HCT116 (cell line): ENCODE results near the gene TMEM178B.

ENCODE experiments used
- EZH2 ChIP-seq: fragments of 200-600 bp; sonication (generic); IDR thresholded peaks from 2 replicates; pipeline ENCODE4 v1.6.1; 2017; ENCODE audit warnings: antibody characterized with exemption, mixed run types
- EZH2phosphoT487 ChIP-seq: fragments of 200-600 bp; IDR thresholded peaks from 2 replicates; pipeline ENCODE4 v1.6.1; 2018; ENCODE audit warnings: antibody characterized with exemption, borderline replicate concordance
- FOSL1 ChIP-seq: IDR thresholded peaks from 2 replicates; pipeline ENCODE4 v1.6.1; 2012; ENCODE audit warnings: low read depth
- POLR2A ChIP-seq: IDR thresholded peaks from 2 replicates; pipeline ENCODE4 v1.7.0; 2011; ENCODE audit warnings: borderline replicate concordance; ENCODE audit not compliant: insufficient read depth, insufficient read length; ENCODE audit errors: extremely low read depth
- POLR2AphosphoS5 ChIP-seq: IDR thresholded peaks from 2 replicates; pipeline ENCODE4 v1.6.1; 2011; ENCODE audit warnings: mild to moderate bottlenecking, low read depth, low read length, moderate library complexity
- SIN3A ChIP-seq: IDR thresholded peaks from 2 replicates; pipeline ENCODE4 v1.6.1; 2012; ENCODE audit warnings: low read depth
- TF ChIP-seq, protein P1 (sequence below): IDR thresholded peaks from 2 replicates; pipeline ENCODE4 v1.6.1; 2012
- TF ChIP-seq, protein P2 (sequence below), 3 experiments: fragments of 200-600 bp in 1 of 3; sonication (generic) in 1 of 3; IDR thresholded peaks in 2 of 3; conservative IDR thresholded peaks in 1 of 3; 2 replicates each; pipeline ENCODE4 v1.5.1; 2012 to 2017; ENCODE audit warnings: low read depth in 2 of 3, low read length in 2 of 3, antibody characterized with exemption in 1 of 3, borderline replicate concordance in 1 of 3, control low read depth in 1 of 3, mild to moderate bottlenecking in 1 of 3, mixed read lengths in 1 of 3, mixed run types in 1 of 3, moderate library complexity in 1 of 3; ENCODE audit not compliant: insufficient read depth in 1 of 3
- TF ChIP-seq, protein P3 (sequence below): IDR thresholded peaks from 2 replicates; pipeline ENCODE4 v1.6.1; 2012; ENCODE audit warnings: low read depth
- TF ChIP-seq, protein P4 (sequence below): IDR thresholded peaks from 2 replicates; pipeline ENCODE4 v1.6.1; 2011; ENCODE audit warnings: mild to moderate bottlenecking, low read length, moderate library complexity; ENCODE audit not compliant: insufficient replicate concordance; ENCODE audit errors: extremely low read depth

DNA sequence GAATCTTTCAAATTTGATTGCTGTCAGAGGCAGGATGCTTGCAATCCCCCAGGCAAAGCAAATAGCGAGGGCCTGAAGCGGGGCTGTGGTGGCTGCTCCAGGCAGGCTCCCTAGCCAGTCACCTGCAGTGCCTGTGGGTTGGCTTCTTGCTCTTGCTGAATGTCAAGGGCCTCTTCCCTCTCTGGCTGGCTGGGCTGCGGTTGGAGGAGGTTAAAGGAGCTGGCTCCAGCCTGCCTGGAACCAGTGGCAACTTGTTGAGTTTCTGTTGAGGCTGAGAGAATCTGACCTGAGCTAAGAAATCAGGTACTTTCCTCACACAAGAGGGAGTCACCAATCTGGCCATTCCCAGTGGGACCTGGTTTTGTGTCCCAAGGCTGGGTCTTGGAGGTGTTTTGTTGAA, 134.7 kb downstream of the TMEM178B start:
- no peak for TF ChIP-seq POLR2A
- TF ChIP-seq, protein P1, sequence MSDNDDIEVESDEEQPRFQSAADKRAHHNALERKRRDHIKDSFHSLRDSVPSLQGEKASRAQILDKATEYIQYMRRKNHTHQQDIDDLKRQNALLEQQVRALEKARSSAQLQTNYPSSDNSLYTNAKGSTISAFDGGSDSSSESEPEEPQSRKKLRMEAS, result no peak
- TF ChIP-seq, protein P2, sequence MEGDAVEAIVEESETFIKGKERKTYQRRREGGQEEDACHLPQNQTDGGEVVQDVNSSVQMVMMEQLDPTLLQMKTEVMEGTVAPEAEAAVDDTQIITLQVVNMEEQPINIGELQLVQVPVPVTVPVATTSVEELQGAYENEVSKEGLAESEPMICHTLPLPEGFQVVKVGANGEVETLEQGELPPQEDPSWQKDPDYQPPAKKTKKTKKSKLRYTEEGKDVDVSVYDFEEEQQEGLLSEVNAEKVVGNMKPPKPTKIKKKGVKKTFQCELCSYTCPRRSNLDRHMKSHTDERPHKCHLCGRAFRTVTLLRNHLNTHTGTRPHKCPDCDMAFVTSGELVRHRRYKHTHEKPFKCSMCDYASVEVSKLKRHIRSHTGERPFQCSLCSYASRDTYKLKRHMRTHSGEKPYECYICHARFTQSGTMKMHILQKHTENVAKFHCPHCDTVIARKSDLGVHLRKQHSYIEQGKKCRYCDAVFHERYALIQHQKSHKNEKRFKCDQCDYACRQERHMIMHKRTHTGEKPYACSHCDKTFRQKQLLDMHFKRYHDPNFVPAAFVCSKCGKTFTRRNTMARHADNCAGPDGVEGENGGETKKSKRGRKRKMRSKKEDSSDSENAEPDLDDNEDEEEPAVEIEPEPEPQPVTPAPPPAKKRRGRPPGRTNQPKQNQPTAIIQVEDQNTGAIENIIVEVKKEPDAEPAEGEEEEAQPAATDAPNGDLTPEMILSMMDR (IDR thresholded peaks at IDR 0.05 in 2 of 3, conservative IDR thresholded peaks at IDR 0.05 in 1 of 3; ENCODE audit: borderline replicate concordance in 1 of 3, insufficient read depth in 1 of 3, low read depth in 2 of 3, low read length in 2 of 3), result no peak
- TF ChIP-seq EZH2, result no peak
- no peak for TF ChIP-seq EZH2phosphoT487
- TF ChIP-seq POLR2AphosphoS5, result no peak
- TF ChIP-seq, protein P3, sequence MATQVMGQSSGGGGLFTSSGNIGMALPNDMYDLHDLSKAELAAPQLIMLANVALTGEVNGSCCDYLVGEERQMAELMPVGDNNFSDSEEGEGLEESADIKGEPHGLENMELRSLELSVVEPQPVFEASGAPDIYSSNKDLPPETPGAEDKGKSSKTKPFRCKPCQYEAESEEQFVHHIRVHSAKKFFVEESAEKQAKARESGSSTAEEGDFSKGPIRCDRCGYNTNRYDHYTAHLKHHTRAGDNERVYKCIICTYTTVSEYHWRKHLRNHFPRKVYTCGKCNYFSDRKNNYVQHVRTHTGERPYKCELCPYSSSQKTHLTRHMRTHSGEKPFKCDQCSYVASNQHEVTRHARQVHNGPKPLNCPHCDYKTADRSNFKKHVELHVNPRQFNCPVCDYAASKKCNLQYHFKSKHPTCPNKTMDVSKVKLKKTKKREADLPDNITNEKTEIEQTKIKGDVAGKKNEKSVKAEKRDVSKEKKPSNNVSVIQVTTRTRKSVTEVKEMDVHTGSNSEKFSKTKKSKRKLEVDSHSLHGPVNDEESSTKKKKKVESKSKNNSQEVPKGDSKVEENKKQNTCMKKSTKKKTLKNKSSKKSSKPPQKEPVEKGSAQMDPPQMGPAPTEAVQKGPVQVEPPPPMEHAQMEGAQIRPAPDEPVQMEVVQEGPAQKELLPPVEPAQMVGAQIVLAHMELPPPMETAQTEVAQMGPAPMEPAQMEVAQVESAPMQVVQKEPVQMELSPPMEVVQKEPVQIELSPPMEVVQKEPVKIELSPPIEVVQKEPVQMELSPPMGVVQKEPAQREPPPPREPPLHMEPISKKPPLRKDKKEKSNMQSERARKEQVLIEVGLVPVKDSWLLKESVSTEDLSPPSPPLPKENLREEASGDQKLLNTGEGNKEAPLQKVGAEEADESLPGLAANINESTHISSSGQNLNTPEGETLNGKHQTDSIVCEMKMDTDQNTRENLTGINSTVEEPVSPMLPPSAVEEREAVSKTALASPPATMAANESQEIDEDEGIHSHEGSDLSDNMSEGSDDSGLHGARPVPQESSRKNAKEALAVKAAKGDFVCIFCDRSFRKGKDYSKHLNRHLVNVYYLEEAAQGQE, result no peak
- TF ChIP-seq, protein P4, sequence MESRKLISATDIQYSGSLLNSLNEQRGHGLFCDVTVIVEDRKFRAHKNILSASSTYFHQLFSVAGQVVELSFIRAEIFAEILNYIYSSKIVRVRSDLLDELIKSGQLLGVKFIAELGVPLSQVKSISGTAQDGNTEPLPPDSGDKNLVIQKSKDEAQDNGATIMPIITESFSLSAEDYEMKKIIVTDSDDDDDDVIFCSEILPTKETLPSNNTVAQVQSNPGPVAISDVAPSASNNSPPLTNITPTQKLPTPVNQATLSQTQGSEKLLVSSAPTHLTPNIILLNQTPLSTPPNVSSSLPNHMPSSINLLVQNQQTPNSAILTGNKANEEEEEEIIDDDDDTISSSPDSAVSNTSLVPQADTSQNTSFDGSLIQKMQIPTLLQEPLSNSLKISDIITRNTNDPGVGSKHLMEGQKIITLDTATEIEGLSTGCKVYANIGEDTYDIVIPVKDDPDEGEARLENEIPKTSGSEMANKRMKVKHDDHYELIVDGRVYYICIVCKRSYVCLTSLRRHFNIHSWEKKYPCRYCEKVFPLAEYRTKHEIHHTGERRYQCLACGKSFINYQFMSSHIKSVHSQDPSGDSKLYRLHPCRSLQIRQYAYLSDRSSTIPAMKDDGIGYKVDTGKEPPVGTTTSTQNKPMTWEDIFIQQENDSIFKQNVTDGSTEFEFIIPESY, result no peak
- no peak for TF ChIP-seq FOSL1
- no peak for TF ChIP-seq SIN3A
